HCT116 (cell line): ENCODE measurements around the gene MPPED1. TPM values are rescaled to one million over a fixed set of nuclear protein-coding genes. Genes with fewer than 3 reads are reported as not detected.

Experiments
- ATAC-seq: fragments of 200-7000 bp; cut with Tn5 transposase; 2 replicates; pipeline ENCODE4 v1.9.1; 2020; ENCODE audit warnings: mild to moderate bottlenecking, moderate library complexity
- BruUV-seq: library from RNA; stranded (reverse); fragments of 400-500 nt; replicated peaks from 2 replicates; lab custom pipeline; 2021; lab: Mats Ljungman, UMichigan
- CTCF ChIA-PET: fragments of 300-600 bp; sonication (Branson Sonifier 250); formaldehyde crosslinking; loops from one replicate; lab custom pipeline; 2021; ENCODE audit warnings: antibody characterized with exemption; lab: Charles Lee
- POLR2A ChIA-PET: fragments of 300-600, 350-600 bp; sonication (Branson Sonifier 250); formaldehyde crosslinking; loops from one replicate; lab custom pipeline; 2021; ENCODE audit warnings: antibody characterized with exemption; lab: Charles Lee
- RAD21 ChIA-PET, 2 experiments: fragments of 300-600 bp; sonication (Branson Sonifier 250); formaldehyde crosslinking; loops; one replicate each; lab custom pipeline; 2023; ENCODE audit warnings: low total read pairs in 2 of 2; ENCODE audit not compliant: uncharacterized antibody in 2 of 2, unreplicated experiment in 2 of 2, low non-redundant PET in 1 of 2; lab: Charles Lee
- DNase-seq: peaks from one replicate; pipeline ENCODE4 v3.0.0-alpha.2; 2010; ENCODE audit warnings: low read depth, low spot score
- H2AFZ ChIP-seq: fragments of 200-600 bp; shearing (Covaris generic), sonication (generic); 2 replicates; pipeline ENCODE4 v1.6.1; 2017; ENCODE audit warnings: low read depth, mixed run types, mixed read lengths, antibody characterized with exemption, low read length; ENCODE audit not compliant: poor library complexity, severe bottlenecking
- H3K27ac ChIP-seq: 2 replicates; pipeline ENCODE4 v1.5.1; 2012; ENCODE audit warnings: low read depth, low read length
- H3K27me3 ChIP-seq: fragments of 200-600 bp; sonication (generic); 2 replicates; pipeline ENCODE4 v1.6.1; 2016; ENCODE audit warnings: mixed run types, low read length, mixed read lengths; ENCODE audit not compliant: insufficient read depth
- H3K36me3 ChIP-seq, 2 experiments: fragments of 200-500 bp in 1 of 2; fragments of 200-600 bp in 1 of 2; sonication (Bioruptor generic) in 1 of 2; sonication (generic) in 1 of 2; 2 replicates each; pipeline versions ENCODE4 v1.5.1 to v1.6.1; 2014 to 2016; ENCODE audit warnings: low read length in 2 of 2, inconsistent platforms in 1 of 2, mixed read lengths in 1 of 2, mixed run types in 1 of 2; ENCODE audit not compliant: insufficient read depth in 2 of 2, control insufficient read depth in 1 of 2
- H3K4me1 ChIP-seq, 2 experiments: fragments of 200-600 bp in 1 of 2; sonication (generic) in 1 of 2; 2 replicates each; pipeline versions ENCODE4 v1.5.1 to v1.6.1; 2012 to 2017; ENCODE audit warnings: low read length in 2 of 2, inconsistent platforms in 1 of 2, mild to moderate bottlenecking in 1 of 2, mixed read lengths in 1 of 2, mixed run types in 1 of 2, moderate library complexity in 1 of 2; ENCODE audit not compliant: insufficient read depth in 2 of 2, control insufficient read depth in 1 of 2
- H3K4me2 ChIP-seq: fragments of 200-600 bp; sonication (generic); 2 replicates; pipeline ENCODE4 v1.6.1; 2017; ENCODE audit warnings: mixed run types, low read length, mixed read lengths
- H3K4me3 ChIP-seq, 2 experiments: fragments of 200-600 bp in 1 of 2; sonication (generic) in 1 of 2; replicated peaks in 1 of 2; 2 replicates each; pipeline ENCODE4 v1.5.1; 2011 to 2016; ENCODE audit warnings: low read length in 2 of 2, control low read depth in 1 of 2, low read depth in 1 of 2, mild to moderate bottlenecking in 1 of 2, mixed read lengths in 1 of 2, mixed run types in 1 of 2
- H3K79me2 ChIP-seq: fragments of 200-600 bp; sonication (generic); 2 replicates; pipeline ENCODE4 v1.6.1; 2017; ENCODE audit warnings: mild to moderate bottlenecking, mixed run types, low read length, moderate library complexity, mixed read lengths; ENCODE audit not compliant: insufficient read depth
- H3K9ac ChIP-seq: fragments of 200-600 bp; sonication (generic); 2 replicates; pipeline ENCODE4 v1.6.1; 2016; ENCODE audit warnings: low read length, mixed read lengths
- H3K9me2 ChIP-seq: fragments of 200-600 bp; sonication (generic), shearing (Covaris generic); 2 replicates; pipeline ENCODE4 v1.6.1; 2017; ENCODE audit warnings: mixed run types, mild to moderate bottlenecking, moderate library complexity; ENCODE audit not compliant: insufficient read depth
- H3K9me3 ChIP-seq, 2 experiments: fragments of 200-500 bp in 1 of 2; fragments of 200-600 bp in 1 of 2; sonication (Bioruptor generic) in 1 of 2; sonication (generic) in 1 of 2; 2 replicates each; pipeline ENCODE4 v1.6.1; 2014 to 2017; ENCODE audit warnings: low read length in 2 of 2, mixed read lengths in 2 of 2, inconsistent platforms in 1 of 2, low read depth in 1 of 2, mild to moderate bottlenecking in 1 of 2, mixed run types in 1 of 2, moderate library complexity in 1 of 2; ENCODE audit not compliant: control insufficient read depth in 1 of 2, insufficient read depth in 1 of 2
- H4K20me1 ChIP-seq: fragments of 200-600 bp; sonication (generic), shearing (Covaris generic); 2 replicates; pipeline ENCODE4 v1.6.1; 2017; ENCODE audit warnings: mixed run types, mild to moderate bottlenecking, moderate library complexity; ENCODE audit not compliant: insufficient read depth
- ATF3 ChIP-seq: IDR thresholded peaks from 2 replicates; pipeline ENCODE4 v1.6.1; 2012
- CBX3 ChIP-seq: IDR thresholded peaks from 2 replicates; pipeline ENCODE4 v1.6.1; 2012; ENCODE audit warnings: low read depth
- CEBPB ChIP-seq: IDR thresholded peaks from 2 replicates; pipeline ENCODE4 v1.6.1; 2012; ENCODE audit warnings: low read depth
- EGR1 ChIP-seq: IDR thresholded peaks from 2 replicates; pipeline ENCODE4 v1.6.1; 2012; ENCODE audit warnings: low read depth
- ELF1 ChIP-seq: IDR thresholded peaks from 2 replicates; pipeline ENCODE4 v1.6.1; 2012; ENCODE audit warnings: low read depth, borderline replicate concordance
- MAX ChIP-seq: IDR thresholded peaks from 2 replicates; pipeline ENCODE4 v1.6.1; 2012
- POLR2A ChIP-seq: IDR thresholded peaks from 2 replicates; pipeline ENCODE4 v1.7.0; 2011; ENCODE audit warnings: borderline replicate concordance; ENCODE audit not compliant: insufficient read depth, insufficient read length; ENCODE audit errors: extremely low read depth
- POLR2AphosphoS5 ChIP-seq: IDR thresholded peaks from 2 replicates; pipeline ENCODE4 v1.6.1; 2011; ENCODE audit warnings: mild to moderate bottlenecking, low read depth, low read length, moderate library complexity
- RAD21 ChIP-seq: IDR thresholded peaks from 2 replicates; pipeline ENCODE4 v1.6.1; 2012; ENCODE audit warnings: low read depth, mild to moderate bottlenecking
- SP1 ChIP-seq: IDR thresholded peaks from 2 replicates; pipeline ENCODE4 v1.6.1; 2012; ENCODE audit warnings: low read depth
- TCF7L2 ChIP-seq: IDR thresholded peaks from 2 replicates; pipeline ENCODE4 v1.7.0; 2011; ENCODE audit warnings: borderline replicate concordance, inconsistent platforms; ENCODE audit not compliant: insufficient read depth, insufficient read length; ENCODE audit errors: extremely low read depth
- ZFX ChIP-seq: fragments of 450-650 bp; IDR thresholded peaks from 2 replicates; pipeline ENCODE4 v1.6.1; 2017
- intact Hi-C: fragments of 100-400 bp; cut with micrococcal nuclease; formaldehyde crosslinking; loops from 2 replicates; pipeline ENCODE4 v1.10.0; 2022
- total RNA-seq: library from RNA; stranded (reverse); gene quantifications from one replicate; pipeline ENCODE4 v1.2.1, GENCODE V29; 2021; ENCODE audit not compliant: unreplicated experiment
- TF ChIP-seq, protein P1 (sequence below), 3 experiments: fragments of 200-600 bp in 1 of 3; sonication (generic) in 1 of 3; IDR thresholded peaks in 2 of 3; conservative IDR thresholded peaks in 1 of 3; 2 replicates each; pipeline ENCODE4 v1.5.1; 2012 to 2017; ENCODE audit warnings: low read depth in 2 of 3, low read length in 2 of 3, antibody characterized with exemption in 1 of 3, borderline replicate concordance in 1 of 3, control low read depth in 1 of 3, mild to moderate bottlenecking in 1 of 3, mixed read lengths in 1 of 3, mixed run types in 1 of 3, moderate library complexity in 1 of 3; ENCODE audit not compliant: insufficient read depth in 1 of 3

MPPED1 gene
- total RNA-seq, 1 experiment from 2014 or later = not detected

DNA sequence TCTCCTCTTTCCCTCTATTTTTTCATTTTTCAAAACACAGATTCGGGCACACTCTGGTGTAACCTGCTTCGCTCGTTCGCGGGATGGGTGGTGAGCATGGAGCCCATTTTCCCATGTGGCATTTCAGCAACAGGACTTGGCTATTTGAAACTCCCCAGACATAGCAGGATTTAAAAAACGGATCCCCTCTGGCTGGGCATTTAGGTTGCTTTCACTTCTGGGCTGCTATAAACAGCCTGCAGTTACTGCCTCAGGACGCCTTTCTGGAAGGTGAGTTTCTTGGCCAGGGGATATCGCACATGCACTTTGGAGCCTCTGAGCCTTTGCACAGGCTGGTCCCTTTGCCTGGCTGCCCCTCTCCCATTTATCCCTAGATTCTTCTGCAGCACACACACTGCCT, 2.8 kb upstream of the MPPED1 start:
- no peak for TF ChIP-seq ELF1
- no peak for TF ChIP-seq SP1
- no peak for TF ChIP-seq CEBPB
- no peak for TF ChIP-seq ZFX
- TF ChIP-seq RAD21 = no peak
- TF ChIP-seq, protein P1, sequence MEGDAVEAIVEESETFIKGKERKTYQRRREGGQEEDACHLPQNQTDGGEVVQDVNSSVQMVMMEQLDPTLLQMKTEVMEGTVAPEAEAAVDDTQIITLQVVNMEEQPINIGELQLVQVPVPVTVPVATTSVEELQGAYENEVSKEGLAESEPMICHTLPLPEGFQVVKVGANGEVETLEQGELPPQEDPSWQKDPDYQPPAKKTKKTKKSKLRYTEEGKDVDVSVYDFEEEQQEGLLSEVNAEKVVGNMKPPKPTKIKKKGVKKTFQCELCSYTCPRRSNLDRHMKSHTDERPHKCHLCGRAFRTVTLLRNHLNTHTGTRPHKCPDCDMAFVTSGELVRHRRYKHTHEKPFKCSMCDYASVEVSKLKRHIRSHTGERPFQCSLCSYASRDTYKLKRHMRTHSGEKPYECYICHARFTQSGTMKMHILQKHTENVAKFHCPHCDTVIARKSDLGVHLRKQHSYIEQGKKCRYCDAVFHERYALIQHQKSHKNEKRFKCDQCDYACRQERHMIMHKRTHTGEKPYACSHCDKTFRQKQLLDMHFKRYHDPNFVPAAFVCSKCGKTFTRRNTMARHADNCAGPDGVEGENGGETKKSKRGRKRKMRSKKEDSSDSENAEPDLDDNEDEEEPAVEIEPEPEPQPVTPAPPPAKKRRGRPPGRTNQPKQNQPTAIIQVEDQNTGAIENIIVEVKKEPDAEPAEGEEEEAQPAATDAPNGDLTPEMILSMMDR (IDR thresholded peaks at IDR 0.05 in 2 of 3, conservative IDR thresholded peaks at IDR 0.05 in 1 of 3; ENCODE audit: borderline replicate concordance in 1 of 3, insufficient read depth in 1 of 3, low read depth in 2 of 3, low read length in 2 of 3) = no peak
- TF ChIP-seq ATF3 = no peak
- TF ChIP-seq TCF7L2 = no peak
- no peak for TF ChIP-seq POLR2AphosphoS5
- TF ChIP-seq EGR1 = no peak
- TF ChIP-seq POLR2A = no peak
- no peak for TF ChIP-seq CBX3
- no peak for TF ChIP-seq MAX
- no peaks in the 10 kb centered on the region for H3K4me1 ChIP-seq
- no peak overlapping the region for H3K27ac ChIP-seq
- no peak overlapping the region for H3K4me2 ChIP-seq
- H3K79me2 ChIP-seq = no peaks in the 10 kb centered on the region
- no peaks in the 10 kb centered on the region for H3K9me3 ChIP-seq
- no peak for DNase-seq
- no peak overlapping the region for H3K4me3 ChIP-seq
- no peak for ATAC-seq
- RAD21 ChIA-PET = no interaction called here
- CTCF ChIA-PET = no interaction called here
- no peaks in the 10 kb centered on the region for H3K9me2 ChIP-seq
- H4K20me1 ChIP-seq = no peaks in the 10 kb centered on the region
- H2AFZ ChIP-seq = no peak overlapping the region
- no peak overlapping the region for H3K9ac ChIP-seq
- POLR2A ChIA-PET = no interaction called here
- peaks cover 11% of the 10 kb centered on the region; the same call in 1 of the 2 replicates for H3K27me3 ChIP-seq
- no peaks in the 10 kb centered on the region for H3K36me3 ChIP-seq
- intact Hi-C loops = no loop called here
- BruUV-seq = no TSS peak
